ENCODE measurements around the gene SLC47A1. TPM values are rescaled to one million over a fixed set of nuclear protein-coding genes. Genes with fewer than 3 reads are reported as not detected.
"Not testable (repeated sequence)": the region's sequence is repeated elsewhere in the genome, so short reads cannot be mapped to it uniquely, and the experiment has no call there.

Gene SLC47A1
- total and polyA plus RNA-seq, 2 of the 13 experiments (the other 11 are each of a cell fraction or from before 2014, with no cell fraction given), result 42.1 to 67.5 TPM

GRCh38 chr17:19517699-19518098, 16.0 kb upstream of the SLC47A1 start (continued):
- no peak for TF ChIP-seq ZNF737 (CRISPR knock-in tag; IDR thresholded peaks at IDR 0.05; ENCODE audit: borderline replicate concordance)
- TF ChIP-seq, protein P1, sequence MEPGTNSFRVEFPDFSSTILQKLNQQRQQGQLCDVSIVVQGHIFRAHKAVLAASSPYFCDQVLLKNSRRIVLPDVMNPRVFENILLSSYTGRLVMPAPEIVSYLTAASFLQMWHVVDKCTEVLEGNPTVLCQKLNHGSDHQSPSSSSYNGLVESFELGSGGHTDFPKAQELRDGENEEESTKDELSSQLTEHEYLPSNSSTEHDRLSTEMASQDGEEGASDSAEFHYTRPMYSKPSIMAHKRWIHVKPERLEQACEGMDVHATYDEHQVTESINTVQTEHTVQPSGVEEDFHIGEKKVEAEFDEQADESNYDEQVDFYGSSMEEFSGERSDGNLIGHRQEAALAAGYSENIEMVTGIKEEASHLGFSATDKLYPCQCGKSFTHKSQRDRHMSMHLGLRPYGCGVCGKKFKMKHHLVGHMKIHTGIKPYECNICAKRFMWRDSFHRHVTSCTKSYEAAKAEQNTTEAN (CRISPR knock-in tag; conservative IDR thresholded peaks at IDR 0.05), result no peak

- H2AFZ ChIP-seq (ENCODE audit: low read length); H3K27me3 ChIP-seq (ENCODE audit: control insufficient read depth in 1 of 2, insufficient read depth in 2 of 2, low read length in 2 of 2); CTCF ChIA-PET (ENCODE audit: low intra/inter-chr PET ratio, low total read pairs); BruUV-seq (replicated peaks); H3K27ac ChIP-seq (ENCODE audit: extremely low read length, insufficient read depth, low read length); intact Hi-C loops (cut with micrococcal nuclease; ENCODE audit: unreplicated experiment); H3K79me2 ChIP-seq (ENCODE audit: insufficient read depth, low read length); H4K20me1 ChIP-seq (ENCODE audit: insufficient read depth, low read length); H3K9me3 ChIP-seq (ENCODE audit: low read length); DNase-seq (ENCODE audit: low spot score); FAIRE-seq; H3K36me3 ChIP-seq (replicated peaks in 1 of 2; ENCODE audit: control insufficient read depth in 1 of 2, insufficient read depth in 2 of 2, low read length in 2 of 2); TF ChIP-seq FOXA1 (IDR thresholded peaks at IDR 0.05): not testable (repeated sequence)
- in situ Hi-C loops (cut with HindIII; ENCODE audit: extremely low pct_ligation_motif_present, low pct_unique_long_range_greater_than_20kb), result loop anchor here (25.0 kb wide), 1 partner anchor 193 kb away; the partner anchor contains the start of gene SLC47A2
- 0% methylated on average over 13 of the region's 13 CpGs for WGBS (ENCODE audit: low lambda C conversion rate)
- peak; percentile 74 for ATAC-seq
- Histone ChIP-seq H3K4me3 (replicated peaks in 1 of 3; ENCODE audit: insufficient read depth in 1 of 3, low read depth in 2 of 3, low read length in 3 of 3) (peak overlapping the region; percentile 28 to 43 (median 34); a peak in 5 of 6 replicates), H3K4me1 (ENCODE audit: insufficient read depth, low read length) (peaks cover 63% of the 10 kb centered on the region), H3K9ac (ENCODE audit: insufficient read depth, low read depth, low read length) (peak overlapping the region; percentile 15; the same call in 1 of the 2 replicates), H3K4me2 (ENCODE audit: low read depth, low read length) (peak overlapping the region; percentile 77)
- POLR2A ChIA-PET, result interaction anchor here (1.0 kb wide), 1 partner anchor 129 kb away, joined by 5 read pairs; the partner anchor contains the start of gene ALDH3A2
- TF ChIP-seq SALL1 (CRISPR knock-in tag; IDR thresholded peaks at IDR 0.05), result peak; percentile 39; the same call in 1 of the 2 replicates
- TF ChIP-seq ZNF687 (CRISPR knock-in tag; IDR thresholded peaks at IDR 0.05), result peak; percentile 56
- TF ChIP-seq, protein P2, sequence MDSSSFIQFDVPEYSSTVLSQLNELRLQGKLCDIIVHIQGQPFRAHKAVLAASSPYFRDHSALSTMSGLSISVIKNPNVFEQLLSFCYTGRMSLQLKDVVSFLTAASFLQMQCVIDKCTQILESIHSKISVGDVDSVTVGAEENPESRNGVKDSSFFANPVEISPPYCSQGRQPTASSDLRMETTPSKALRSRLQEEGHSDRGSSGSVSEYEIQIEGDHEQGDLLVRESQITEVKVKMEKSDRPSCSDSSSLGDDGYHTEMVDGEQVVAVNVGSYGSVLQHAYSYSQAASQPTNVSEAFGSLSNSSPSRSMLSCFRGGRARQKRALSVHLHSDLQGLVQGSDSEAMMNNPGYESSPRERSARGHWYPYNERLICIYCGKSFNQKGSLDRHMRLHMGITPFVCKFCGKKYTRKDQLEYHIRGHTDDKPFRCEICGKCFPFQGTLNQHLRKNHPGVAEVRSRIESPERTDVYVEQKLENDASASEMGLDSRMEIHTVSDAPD (CRISPR knock-in tag; IDR thresholded peaks at IDR 0.05), result peak; percentile 49; the same call in 1 of the 2 replicates
- TF ChIP-seq, protein P3, sequence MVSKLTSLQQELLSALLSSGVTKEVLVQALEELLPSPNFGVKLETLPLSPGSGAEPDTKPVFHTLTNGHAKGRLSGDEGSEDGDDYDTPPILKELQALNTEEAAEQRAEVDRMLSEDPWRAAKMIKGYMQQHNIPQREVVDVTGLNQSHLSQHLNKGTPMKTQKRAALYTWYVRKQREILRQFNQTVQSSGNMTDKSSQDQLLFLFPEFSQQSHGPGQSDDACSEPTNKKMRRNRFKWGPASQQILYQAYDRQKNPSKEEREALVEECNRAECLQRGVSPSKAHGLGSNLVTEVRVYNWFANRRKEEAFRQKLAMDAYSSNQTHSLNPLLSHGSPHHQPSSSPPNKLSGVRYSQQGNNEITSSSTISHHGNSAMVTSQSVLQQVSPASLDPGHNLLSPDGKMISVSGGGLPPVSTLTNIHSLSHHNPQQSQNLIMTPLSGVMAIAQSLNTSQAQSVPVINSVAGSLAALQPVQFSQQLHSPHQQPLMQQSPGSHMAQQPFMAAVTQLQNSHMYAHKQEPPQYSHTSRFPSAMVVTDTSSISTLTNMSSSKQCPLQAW (CRISPR knock-in tag; IDR thresholded peaks at IDR 0.05), result peak; percentile 61; the same call in 1 of the 2 replicates
- TF ChIP-seq HNF4A (CRISPR knock-in tag; IDR thresholded peaks at IDR 0.05), result 0 out of 2 replicates have a peak, but pooled peaks have one; percentile 28
- TF ChIP-seq ZNF292 (CRISPR knock-in tag; IDR thresholded peaks at IDR 0.05; ENCODE audit: borderline replicate concordance, low read depth), result peak; percentile 14; the same call in 1 of the 2 replicates
- TF ChIP-seq FOXA3 (CRISPR knock-in tag; IDR thresholded peaks at IDR 0.05), result peak; percentile 68; the same call in 1 of the 2 replicates
- TF ChIP-seq HDAC2 (CRISPR knock-in tag; IDR thresholded peaks at IDR 0.05), result peak; percentile 17; the same call in 1 of the 2 replicates
- peak; percentile 86 for TF ChIP-seq FOXA1 (CRISPR knock-in tag; IDR thresholded peaks at IDR 0.05)
Observed at GRCh38 chr17:19519388-19520291, 14.0 kb upstream of the SLC47A1 start.
